Stimulated activated CD8-positive, alpha-beta memory T cell treated with anti-CD3 and anti-CD28 coated beads, Interleukin-7, amount 100 ng/mL, for 1 hour (primary cell): Measurements from ENCODE around the gene C1GALT1C1L.
A peak's percentile ranks its signal among the peaks of the same experiment; 100 is the strongest.
"Not testable (repeated sequence)": the region's sequence is repeated elsewhere in the genome, so short reads cannot be mapped to it uniquely, and the experiment has no call there.

ENCODE experiments used
- DNase-seq, 2 donors: peaks; one replicate each; pipeline ENCODE4 v3.0.0-alpha.2; 2020; ENCODE audit warnings: low read depth in 2 of 2

C1GALT1C1L gene

GRCh38 chr2:43653506-43653905 lies 22.7 kb downstream of the C1GALT1C1L start:
- DNase-seq = no peak

DNA sequence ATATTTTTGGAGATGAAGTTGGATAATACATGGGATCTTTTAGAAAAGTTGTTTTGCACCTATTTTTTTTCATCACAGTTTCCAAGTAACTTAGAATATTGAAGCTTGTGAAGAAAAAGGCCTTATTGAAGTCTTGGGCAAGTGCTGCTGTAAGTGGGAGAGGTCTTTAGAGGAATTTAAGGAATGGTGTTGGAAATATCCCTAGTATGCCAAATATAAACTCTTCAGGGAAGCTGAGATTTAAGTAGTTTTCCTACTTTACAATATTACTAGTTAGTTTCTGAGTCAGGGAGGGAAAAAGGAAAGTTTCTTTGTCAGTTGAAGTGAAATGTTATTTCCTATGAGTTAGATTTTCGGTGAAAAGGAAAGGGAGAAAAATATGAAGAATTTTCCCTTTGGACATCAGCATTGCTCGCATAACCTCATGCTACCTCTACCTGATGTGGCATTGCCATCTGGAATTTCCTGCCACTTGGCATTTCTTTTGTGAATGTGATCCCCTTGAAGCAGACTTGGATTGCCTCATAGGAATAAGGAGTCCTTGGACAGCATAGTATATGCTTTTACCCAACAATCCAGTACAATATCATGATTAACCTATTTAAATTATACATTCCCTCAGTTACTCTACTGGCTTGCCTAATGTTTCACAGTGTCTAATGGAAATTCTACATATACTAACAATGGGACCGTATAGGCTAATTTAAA lies 27.1 kb downstream of the C1GALT1C1L start:
- DNase-seq = no peak

DNA sequence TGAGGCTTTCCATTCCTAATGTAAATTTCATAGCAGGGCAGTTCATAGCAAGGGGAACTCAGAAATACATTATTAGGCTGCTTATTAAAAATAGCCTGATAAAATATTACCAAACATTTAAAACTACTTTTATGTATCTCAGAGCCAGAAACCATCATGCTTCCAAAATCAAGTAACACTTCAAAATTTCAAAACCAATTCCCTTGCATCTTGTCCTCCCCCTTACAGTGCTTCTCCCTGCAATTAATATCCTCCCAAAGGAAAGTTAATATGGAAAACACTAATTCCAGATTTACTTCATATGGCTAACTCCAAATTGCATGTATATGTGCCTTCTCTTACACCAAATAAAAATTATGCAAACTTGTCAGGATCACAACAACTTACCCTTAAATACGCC lies 32.5 kb downstream of the C1GALT1C1L start:
- DNase-seq = no peak

GRCh38 chr2:43642363-43642762 lies 33.9 kb downstream of the C1GALT1C1L start:
- no peak for DNase-seq

DNA sequence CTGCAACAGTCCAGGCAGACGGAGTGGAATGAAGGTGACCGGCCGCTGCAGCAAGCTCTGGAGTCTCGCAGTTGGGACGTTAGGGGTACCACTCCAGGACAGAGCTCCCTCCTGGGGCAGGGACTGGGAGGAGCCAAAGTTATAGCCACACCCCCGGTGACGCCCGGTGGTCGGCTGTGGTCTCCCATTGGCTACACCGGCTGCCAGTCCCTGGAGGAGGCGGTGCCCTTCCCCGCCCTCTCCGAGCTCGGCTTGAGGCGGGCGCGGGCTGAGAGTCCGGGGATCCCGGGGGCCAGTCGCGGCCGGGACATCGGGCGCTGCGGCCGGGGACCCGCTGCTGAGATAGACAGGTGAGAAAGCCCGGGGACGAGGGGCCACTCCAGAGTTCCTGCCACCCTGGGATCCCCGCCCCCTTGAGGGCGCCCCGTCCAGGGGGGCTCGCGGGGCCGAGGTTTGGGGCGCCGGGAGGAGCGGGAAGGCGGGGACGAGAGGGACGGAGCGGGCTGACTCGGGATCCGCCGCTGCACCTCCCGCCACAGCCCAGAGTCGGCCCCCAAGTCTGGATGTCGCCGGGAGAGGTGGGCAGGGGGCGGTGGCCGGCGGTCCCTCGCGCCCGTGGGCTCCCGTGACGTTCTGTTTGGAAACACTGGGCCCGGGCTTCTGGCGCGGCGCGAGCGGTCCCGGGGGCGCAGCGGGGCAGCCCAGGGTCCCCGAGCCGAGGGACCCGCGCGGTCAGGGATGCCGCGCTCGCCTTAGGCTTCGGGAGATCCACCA lies 39.0 kb downstream of the C1GALT1C1L start, which contains the start of gene PLEKHH2:
Gene PLEKHH2 (plus strand): TSS at position 231 of the 774 bp plus-strand sequence. CDS start 7,414 bp downstream, outside the sequence.
- peak; percentile 73 to 78 for DNase-seq

GRCh38 chr2:43636621-43637020 lies 39.6 kb downstream of the C1GALT1C1L start:
- no peak for DNase-seq

- not testable (repeated sequence) for DNase-seq
Measured at GRCh38 chr2:43636153-43636552, 40.1 kb downstream of the C1GALT1C1L start.

DNA sequence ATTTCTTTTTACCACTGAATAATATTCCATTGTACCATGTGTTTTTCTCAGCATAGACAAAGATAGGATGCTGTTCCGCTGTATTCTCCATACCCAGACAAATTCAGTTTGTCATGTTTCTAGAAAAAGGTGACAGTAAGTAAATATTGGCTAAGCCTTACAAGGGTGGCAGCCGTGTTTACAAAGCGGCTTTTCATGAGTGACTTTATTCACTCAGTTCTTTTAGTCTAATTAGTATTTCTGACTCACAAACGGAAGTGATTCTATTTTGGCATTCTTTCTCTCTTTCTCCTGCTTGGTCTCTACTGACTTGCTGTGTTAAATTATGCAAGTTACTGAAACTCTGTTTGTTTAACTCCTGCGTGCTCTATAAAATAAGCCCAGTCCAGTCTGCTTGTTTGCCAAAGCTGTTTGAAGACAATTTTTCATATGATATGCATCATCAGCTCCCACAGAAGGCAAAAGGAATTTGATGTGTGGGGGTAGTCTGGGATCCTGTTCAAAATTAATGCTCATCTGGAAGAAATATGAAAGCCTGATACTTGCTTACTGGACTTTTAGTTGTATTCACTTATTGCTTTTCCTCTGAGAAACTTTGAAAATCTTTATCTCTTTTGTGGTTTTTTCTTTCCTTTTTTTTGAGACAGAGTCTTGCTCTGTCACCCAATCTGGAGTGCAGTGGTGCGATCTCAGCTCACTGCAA lies 41.5 kb downstream of the C1GALT1C1L start:
- DNase-seq = no peak

DNA sequence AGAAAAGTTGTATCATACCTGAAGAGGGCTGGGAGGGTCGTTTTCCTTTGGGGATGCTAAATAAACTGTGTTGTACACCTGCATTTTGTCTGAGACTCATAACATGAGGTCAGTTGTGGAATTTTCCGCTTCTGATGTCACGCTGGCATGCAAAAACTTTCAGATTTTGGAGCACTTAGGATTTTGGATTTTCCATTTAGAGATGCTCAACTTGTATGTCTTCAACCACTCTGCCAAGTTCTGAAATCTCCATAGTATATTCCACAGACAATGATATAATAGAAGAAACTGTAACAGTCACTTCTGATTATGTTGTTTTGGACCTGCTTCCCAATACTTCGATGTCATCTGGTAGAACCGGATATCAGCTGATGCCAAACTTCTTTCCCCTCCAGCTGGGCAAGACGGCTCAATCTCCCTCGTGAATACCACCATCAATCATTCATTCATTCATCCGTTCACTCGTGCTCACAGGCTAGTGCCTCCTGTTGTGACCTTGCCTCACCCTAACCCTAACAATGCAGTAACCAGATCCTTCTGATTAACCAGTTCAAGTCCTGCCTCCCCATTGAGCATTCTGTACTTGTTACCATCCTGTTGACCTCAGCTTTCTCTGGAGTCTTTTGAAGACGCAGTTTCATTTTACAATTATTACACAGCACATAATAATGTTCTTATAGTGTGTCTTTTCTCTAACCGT lies 44.5 kb downstream of the C1GALT1C1L start:
- no peak for DNase-seq
